H9 (cell line): ENCODE data around the gene GMPR. TPM values are rescaled to one million over a fixed set of nuclear protein-coding genes. Genes with fewer than 3 reads are reported as not detected.

Experiments used
- DNase-seq: peaks from one replicate; pipeline ENCODE4 v3.0.0-alpha.2; 2017
- H2AFZ ChIP-seq: one replicate; pipeline ENCODE4 v1.6.1; 2013; ENCODE audit warnings: mild to moderate bottlenecking, low read length, control low read depth, moderate library complexity
- H2AK5ac ChIP-seq: 2 replicates; pipeline ENCODE4 v1.6.1; 2013; ENCODE audit warnings: low read length, control low read depth, mixed read lengths; ENCODE audit not compliant: insufficient read length
- H2BK120ac ChIP-seq: one replicate; pipeline ENCODE4 v1.6.1; 2013; ENCODE audit warnings: low read depth, mild to moderate bottlenecking, low read length, control low read depth, inconsistent platforms; ENCODE audit not compliant: poor library complexity, severe bottlenecking
- H2BK12ac ChIP-seq: 2 replicates; pipeline ENCODE4 v1.6.1; 2013; ENCODE audit warnings: low read length, control low read depth, mixed read lengths, low read depth; ENCODE audit not compliant: insufficient read length
- H2BK15ac ChIP-seq: 2 replicates; pipeline ENCODE4 v1.6.1; 2013; ENCODE audit warnings: low read depth, low read length, control low read depth
- H2BK20ac ChIP-seq: one replicate; pipeline ENCODE4 v1.6.1; 2013; ENCODE audit warnings: low read depth, mild to moderate bottlenecking, low read length, control low read depth, inconsistent platforms; ENCODE audit not compliant: poor library complexity, severe bottlenecking
- H2BK5ac ChIP-seq: 2 replicates; pipeline ENCODE4 v1.6.1; 2013; ENCODE audit warnings: low read length, control low read depth, mixed read lengths; ENCODE audit not compliant: insufficient read length
- H3K14ac ChIP-seq: 2 replicates; pipeline ENCODE4 v1.6.1; 2013; ENCODE audit warnings: low read length, control low read depth; ENCODE audit not compliant: insufficient read depth
- H3K18ac ChIP-seq: 2 replicates; pipeline ENCODE4 v1.6.1; 2013; ENCODE audit warnings: low read depth, mild to moderate bottlenecking, mixed read lengths, low read length, control low read depth; ENCODE audit not compliant: insufficient read length
- H3K23ac ChIP-seq: 2 replicates; pipeline ENCODE4 v1.6.1; 2013; ENCODE audit warnings: low read length, control low read depth, mixed read lengths, low read depth; ENCODE audit not compliant: insufficient read length
- H3K23me2 ChIP-seq: 2 replicates; pipeline ENCODE4 v1.6.1; 2013; ENCODE audit warnings: low read depth, mild to moderate bottlenecking, mixed read lengths, low read length, control low read depth; ENCODE audit not compliant: insufficient read length, poor library complexity, severe bottlenecking
- H3K27ac ChIP-seq: 2 replicates; pipeline ENCODE4 v1.5.1; 2013; ENCODE audit warnings: low read length, control low read depth, mixed read lengths, low read depth; ENCODE audit not compliant: insufficient read length
- H3K27me3 ChIP-seq: 2 replicates; pipeline ENCODE4 v1.6.1; 2013; ENCODE audit warnings: low read length, control low read depth, inconsistent platforms; ENCODE audit not compliant: insufficient read depth
- H3K4ac ChIP-seq: 2 replicates; pipeline ENCODE4 v1.6.1; 2013; ENCODE audit warnings: low read depth, mild to moderate bottlenecking, control low read depth, inconsistent platforms, low read length, moderate library complexity
- H3K4me1 ChIP-seq: 2 replicates; pipeline ENCODE4 v1.6.1; 2013; ENCODE audit warnings: low read length, control low read depth, inconsistent platforms; ENCODE audit not compliant: insufficient read depth
- H3K4me2 ChIP-seq: 2 replicates; pipeline ENCODE4 v1.6.1; 2013; ENCODE audit warnings: low read length, control low read depth, mixed read lengths; ENCODE audit not compliant: insufficient read length, insufficient read depth
- H3K56ac ChIP-seq: 2 replicates; pipeline ENCODE4 v1.6.1; 2013; ENCODE audit warnings: low read depth, mild to moderate bottlenecking, mixed read lengths, low read length, control low read depth; ENCODE audit not compliant: insufficient read length
- H3K79me1 ChIP-seq: 2 replicates; pipeline ENCODE4 v1.6.1; 2013; ENCODE audit warnings: low read depth, mild to moderate bottlenecking, moderate library complexity, low read length, control low read depth, inconsistent platforms; ENCODE audit not compliant: insufficient read depth, poor library complexity, severe bottlenecking
- H3K79me2 ChIP-seq: 2 replicates; pipeline ENCODE4 v1.6.1; 2013; ENCODE audit warnings: low read length, control low read depth, inconsistent platforms; ENCODE audit not compliant: insufficient read depth
- H3K9ac ChIP-seq: 2 replicates; pipeline ENCODE4 v1.6.1; 2013; ENCODE audit warnings: low read length, control low read depth, mixed read lengths; ENCODE audit not compliant: insufficient read length; ENCODE audit errors: extremely low read depth
- H3K9me3 ChIP-seq: one replicate; pipeline ENCODE4 v1.6.1; 2013; ENCODE audit warnings: low read depth, low read length, inconsistent platforms; ENCODE audit not compliant: control insufficient read depth
- H3T11ph ChIP-seq: one replicate; pipeline ENCODE4 v1.6.1; 2013; ENCODE audit warnings: mild to moderate bottlenecking, low read length, control low read depth, inconsistent platforms
- H4K20me1 ChIP-seq: one replicate; pipeline ENCODE4 v1.6.1; 2013; ENCODE audit not compliant: control insufficient read depth, insufficient read length, insufficient read depth
- H4K5ac ChIP-seq: 2 replicates; pipeline ENCODE4 v1.6.1; 2013; ENCODE audit warnings: low read depth, mild to moderate bottlenecking, mixed read lengths, low read length, control low read depth; ENCODE audit not compliant: insufficient read length
- H4K8ac ChIP-seq: replicated peaks from 2 replicates; pipeline ENCODE4 v1.6.1; 2013; ENCODE audit warnings: low read length, control low read depth, mixed read lengths, low read depth; ENCODE audit not compliant: insufficient read length
- H4K91ac ChIP-seq: 2 replicates; pipeline ENCODE4 v1.6.1; 2013; ENCODE audit warnings: low read depth, mild to moderate bottlenecking, moderate library complexity, mixed read lengths, low read length, control low read depth; ENCODE audit not compliant: insufficient read length
- H3K27ac Mint-ChIP-seq, 3 experiments: 2 replicates in 2 of 3; 3 replicates in 1 of 3; pipeline ENCODE4 v1.8.0; 2020 to 2021; ENCODE audit warnings: mixed read lengths in 3 of 3, mild to moderate bottlenecking in 1 of 3, moderate library complexity in 1 of 3
- H3K27me3 Mint-ChIP-seq: 2 replicates; pipeline ENCODE4 v1.8.0; 2021; ENCODE audit warnings: low read depth, mild to moderate bottlenecking, moderate library complexity, mixed read lengths
- H3K36me3 Mint-ChIP-seq, 3 experiments: 2 replicates in 2 of 3; 3 replicates in 1 of 3; pipeline ENCODE4 v1.8.0; 2020 to 2021; ENCODE audit warnings: low read depth in 3 of 3, mixed read lengths in 3 of 3; ENCODE audit not compliant: insufficient read depth in 1 of 3
- H3K4me1 Mint-ChIP-seq, 2 experiments: 2 replicates each; pipeline ENCODE4 v1.8.0; 2020; ENCODE audit warnings: mixed read lengths in 2 of 2
- H3K4me3 Mint-ChIP-seq, 2 experiments: 2 replicates in 1 of 2; 3 replicates in 1 of 2; pipeline ENCODE4 v1.8.0; 2020 to 2021; ENCODE audit warnings: mild to moderate bottlenecking in 2 of 2, mixed read lengths in 2 of 2, moderate library complexity in 1 of 2
- H3K9me3 Mint-ChIP-seq, 2 experiments: 2 replicates in 1 of 2; 3 replicates in 1 of 2; pipeline ENCODE4 v1.8.0; 2020; ENCODE audit warnings: mild to moderate bottlenecking in 2 of 2, mixed read lengths in 2 of 2, moderate library complexity in 1 of 2
- WGBS: extraction: QIAGEN DNeasy Blood & Tissue Kit; methylation state at CpG from one replicate; pipeline ENCODE4 v1.1.7; 2013; ENCODE audit warnings: missing lambda C conversion rate, low lambda C conversion rate, mixed read lengths; ENCODE audit not compliant: insufficient read length; ENCODE audit errors: extremely low coverage; 5-methylcytosine and 5-hydroxymethylcytosine counted together
- total RNA-seq: library from RNA; stranded (reverse); gene quantifications from 2 replicates; pipeline ENCODE4 v1.2.1, GENCODE V29; 2021
- TF ChIP-seq, protein P1 (sequence below): fragments of 200-600 bp; sonication (generic); conservative IDR thresholded peaks from 3 replicates; pipeline ENCODE4 v1.8.0; 2021; ENCODE audit warnings: antibody characterized with exemption, mild to moderate bottlenecking

The GMPR gene
- total RNA-seq, 1 experiment from 2014 or later, result 0.70 TPM

DNA sequence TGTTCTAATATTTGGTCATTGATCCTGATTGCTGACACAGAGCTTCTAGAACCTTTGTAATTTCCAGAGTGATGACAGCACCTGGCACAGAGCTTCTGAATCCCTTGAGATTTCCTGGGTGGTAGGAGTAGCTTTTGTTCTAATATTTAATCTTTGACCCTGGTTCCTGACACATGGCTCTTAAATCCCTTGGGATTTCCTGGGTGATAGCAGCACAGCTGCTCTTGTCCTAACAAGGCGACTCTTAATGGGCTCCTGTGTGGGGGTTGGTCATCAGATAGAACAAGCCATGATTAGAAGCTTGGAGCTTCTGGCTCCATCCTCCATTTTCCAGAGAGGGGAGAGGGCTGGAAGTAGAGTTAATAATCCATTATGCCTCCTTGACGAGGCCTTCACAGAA, 18.4 kb downstream of the GMPR start:
- Histone ChIP-seq H4K20me1 (no peaks in the 10 kb centered on the region), H2BK120ac (no peak overlapping the region), H4K8ac (no peak overlapping the region), H2BK20ac (no peak overlapping the region), H4K91ac (no peak overlapping the region), H3K56ac (no peak overlapping the region), H4K5ac (no peak overlapping the region), H3K4me1 (no peaks in the 10 kb centered on the region; the same call in 1 of the 2 replicates), H2BK5ac (no peak overlapping the region), H3K4ac (no peak overlapping the region), H2BK12ac (no peak overlapping the region), H3K4me2 (no peak overlapping the region), H3K14ac (no peak overlapping the region), H2AK5ac (no peak overlapping the region), H2AFZ (no peak overlapping the region), H3K23me2 (no peaks in the 10 kb centered on the region), H3K79me2 (no peaks in the 10 kb centered on the region), H3K18ac (no peak overlapping the region), H2BK15ac (no peak overlapping the region), H3K23ac (no peak overlapping the region), H3K79me1 (no peaks in the 10 kb centered on the region), H3K27me3 (no peaks in the 10 kb centered on the region), H3K27ac (no peak overlapping the region), H3K9me3 (no peaks in the 10 kb centered on the region), H3K9ac (no peak overlapping the region), H3T11ph (no peak overlapping the region)
- Mint-ChIP-seq H3K4me1 (peaks cover 17 to 22% of the 10 kb centered on the region in 2 experiments), H3K9me3 (0 out of 5 replicates have a peak, but pooled peaks cover 0 to 3% of the 10 kb centered on the region in 2 experiments), H3K36me3 (no peaks in the 10 kb centered on the region), H3K4me3 (no peak overlapping the region), H3K27me3 (peaks cover 5% of the 10 kb centered on the region), H3K27ac (no peak overlapping the region)
- TF ChIP-seq, protein P1, sequence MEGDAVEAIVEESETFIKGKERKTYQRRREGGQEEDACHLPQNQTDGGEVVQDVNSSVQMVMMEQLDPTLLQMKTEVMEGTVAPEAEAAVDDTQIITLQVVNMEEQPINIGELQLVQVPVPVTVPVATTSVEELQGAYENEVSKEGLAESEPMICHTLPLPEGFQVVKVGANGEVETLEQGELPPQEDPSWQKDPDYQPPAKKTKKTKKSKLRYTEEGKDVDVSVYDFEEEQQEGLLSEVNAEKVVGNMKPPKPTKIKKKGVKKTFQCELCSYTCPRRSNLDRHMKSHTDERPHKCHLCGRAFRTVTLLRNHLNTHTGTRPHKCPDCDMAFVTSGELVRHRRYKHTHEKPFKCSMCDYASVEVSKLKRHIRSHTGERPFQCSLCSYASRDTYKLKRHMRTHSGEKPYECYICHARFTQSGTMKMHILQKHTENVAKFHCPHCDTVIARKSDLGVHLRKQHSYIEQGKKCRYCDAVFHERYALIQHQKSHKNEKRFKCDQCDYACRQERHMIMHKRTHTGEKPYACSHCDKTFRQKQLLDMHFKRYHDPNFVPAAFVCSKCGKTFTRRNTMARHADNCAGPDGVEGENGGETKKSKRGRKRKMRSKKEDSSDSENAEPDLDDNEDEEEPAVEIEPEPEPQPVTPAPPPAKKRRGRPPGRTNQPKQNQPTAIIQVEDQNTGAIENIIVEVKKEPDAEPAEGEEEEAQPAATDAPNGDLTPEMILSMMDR, result no peak
- DNase-seq, result no peak
- no CpG with 5 or more reads among the region's 2 CpGs for WGBS
